GM06990 (cell line): ENCODE results near the gene TNFRSF8.
"Not testable (repeated sequence)": the region's sequence is repeated elsewhere in the genome, so short reads cannot be mapped to it uniquely, and the experiment has no call there.

Experiments
- DNase-seq: peaks from one replicate; pipeline ENCODE4 v3.0.0-alpha.2; 2011; ENCODE audit not compliant: insufficient read length; ENCODE audit errors: extremely low read depth
- H3K27me3 ChIP-seq: replicated peaks from 2 replicates; pipeline ENCODE4 v1.6.0; 2011; ENCODE audit warnings: low read length; ENCODE audit not compliant: control insufficient read depth, insufficient read depth
- H3K36me3 ChIP-seq: 2 replicates; pipeline ENCODE4 v1.5.1; 2011; ENCODE audit warnings: low read length; ENCODE audit not compliant: control insufficient read depth, insufficient read depth
- H3K4me3 ChIP-seq: replicated peaks from 2 replicates; pipeline ENCODE4 v1.5.1; 2011; ENCODE audit warnings: low read depth, mild to moderate bottlenecking, control low read depth, low read length
- TF ChIP-seq, protein P1 (sequence below): IDR thresholded peaks from 2 replicates; pipeline ENCODE4 v1.5.1; 2011; ENCODE audit warnings: low read length, control low read depth, mild to moderate bottlenecking, inconsistent platforms; ENCODE audit not compliant: insufficient read depth, poor library complexity, severe bottlenecking

Gene TNFRSF8

DNA sequence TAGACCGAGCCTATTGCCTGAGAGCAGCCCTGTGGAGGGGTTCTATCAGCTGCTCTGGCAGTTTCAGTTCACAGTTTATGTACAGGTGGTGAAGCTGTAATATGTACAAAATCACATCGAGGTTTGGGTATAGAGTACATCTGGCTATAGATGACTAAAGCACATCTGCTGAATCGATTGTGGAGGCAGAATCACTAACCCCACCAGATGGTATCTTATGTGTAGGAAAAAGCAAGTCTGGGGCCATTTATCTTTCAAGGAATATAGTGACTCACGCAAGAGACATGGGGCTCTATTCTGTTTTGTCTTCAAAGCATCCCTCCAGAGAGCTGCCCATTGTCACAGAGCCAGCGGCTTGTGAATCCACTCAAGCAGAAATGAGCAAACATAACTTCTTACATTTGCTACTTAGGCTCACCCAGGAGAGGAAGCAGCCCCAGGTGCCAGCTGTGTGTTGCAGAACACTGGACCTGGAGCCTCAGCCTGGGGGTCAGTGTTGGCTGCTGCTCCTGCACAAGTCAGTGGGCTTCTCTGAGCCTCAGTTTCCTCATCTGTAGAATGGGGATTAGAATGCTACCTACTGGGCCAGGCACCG lies 22.5 kb upstream of the TNFRSF8 start:
- no peaks in the 10 kb centered on the region for H3K36me3 ChIP-seq
- peak; percentile 73 for DNase-seq
- H3K4me3 ChIP-seq, result no peak overlapping the region
- H3K27me3 ChIP-seq, result no peaks in the 10 kb centered on the region
- TF ChIP-seq, protein P1, sequence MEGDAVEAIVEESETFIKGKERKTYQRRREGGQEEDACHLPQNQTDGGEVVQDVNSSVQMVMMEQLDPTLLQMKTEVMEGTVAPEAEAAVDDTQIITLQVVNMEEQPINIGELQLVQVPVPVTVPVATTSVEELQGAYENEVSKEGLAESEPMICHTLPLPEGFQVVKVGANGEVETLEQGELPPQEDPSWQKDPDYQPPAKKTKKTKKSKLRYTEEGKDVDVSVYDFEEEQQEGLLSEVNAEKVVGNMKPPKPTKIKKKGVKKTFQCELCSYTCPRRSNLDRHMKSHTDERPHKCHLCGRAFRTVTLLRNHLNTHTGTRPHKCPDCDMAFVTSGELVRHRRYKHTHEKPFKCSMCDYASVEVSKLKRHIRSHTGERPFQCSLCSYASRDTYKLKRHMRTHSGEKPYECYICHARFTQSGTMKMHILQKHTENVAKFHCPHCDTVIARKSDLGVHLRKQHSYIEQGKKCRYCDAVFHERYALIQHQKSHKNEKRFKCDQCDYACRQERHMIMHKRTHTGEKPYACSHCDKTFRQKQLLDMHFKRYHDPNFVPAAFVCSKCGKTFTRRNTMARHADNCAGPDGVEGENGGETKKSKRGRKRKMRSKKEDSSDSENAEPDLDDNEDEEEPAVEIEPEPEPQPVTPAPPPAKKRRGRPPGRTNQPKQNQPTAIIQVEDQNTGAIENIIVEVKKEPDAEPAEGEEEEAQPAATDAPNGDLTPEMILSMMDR, result no peak

DNA sequence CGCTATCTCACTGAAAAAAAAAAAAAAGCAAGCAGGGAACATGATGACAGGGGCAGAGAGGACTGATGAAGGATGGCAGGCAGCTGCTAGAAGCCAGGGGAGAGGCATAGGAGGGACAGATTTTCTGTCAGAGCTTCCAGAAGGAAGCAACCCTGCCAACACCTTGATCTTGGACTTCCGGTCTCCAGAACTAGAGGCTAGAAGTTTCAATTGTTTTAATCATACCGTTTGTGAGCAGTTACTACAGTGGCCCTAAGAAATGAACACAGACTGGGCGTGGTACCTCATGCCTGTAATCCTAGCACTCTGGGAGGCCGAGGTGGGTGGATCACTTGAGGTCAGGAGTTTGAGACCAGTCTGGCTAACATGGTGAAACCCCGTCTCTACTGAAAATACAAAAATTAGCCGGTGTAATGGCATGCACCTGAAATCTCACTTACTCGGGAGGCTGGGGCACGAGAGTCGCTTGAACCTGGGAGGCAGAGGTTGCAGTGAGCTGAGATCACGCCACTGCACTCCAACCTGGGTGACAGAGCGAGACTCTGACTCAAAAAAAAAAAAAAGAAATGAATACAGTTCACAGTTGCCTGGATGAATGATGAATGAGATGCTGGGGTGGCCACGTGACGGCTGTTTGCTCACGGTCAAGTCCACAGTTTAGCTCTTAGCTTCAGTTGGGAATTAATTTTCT lies 18.8 kb upstream of the TNFRSF8 start:
- H3K4me3 ChIP-seq, H3K36me3 ChIP-seq, H3K27me3 ChIP-seq: not testable (repeated sequence)
- DNase-seq, result peak; percentile 66

DNA sequence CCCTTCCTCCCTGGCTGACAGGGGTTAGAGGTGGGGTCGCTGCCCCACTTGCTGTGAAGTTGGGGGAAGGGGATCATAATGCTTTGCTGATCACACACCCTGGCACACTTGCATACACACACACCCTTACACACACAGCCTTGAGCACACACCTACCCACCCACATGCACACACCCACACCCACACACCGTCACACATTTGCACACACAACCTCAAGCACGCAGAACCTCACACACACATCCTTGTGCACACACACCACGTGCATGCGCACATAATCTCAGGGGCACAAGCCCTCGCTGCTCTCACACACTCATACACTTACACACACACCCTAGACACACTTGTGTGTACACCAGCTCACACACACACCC lies 16.4 kb upstream of the TNFRSF8 start:
- TF ChIP-seq, protein P1, result no peak
- no peak overlapping the region for H3K4me3 ChIP-seq
- DNase-seq, result no peak
- H3K36me3 ChIP-seq, result no peaks in the 10 kb centered on the region
- H3K27me3 ChIP-seq, result no peaks in the 10 kb centered on the region

DNA sequence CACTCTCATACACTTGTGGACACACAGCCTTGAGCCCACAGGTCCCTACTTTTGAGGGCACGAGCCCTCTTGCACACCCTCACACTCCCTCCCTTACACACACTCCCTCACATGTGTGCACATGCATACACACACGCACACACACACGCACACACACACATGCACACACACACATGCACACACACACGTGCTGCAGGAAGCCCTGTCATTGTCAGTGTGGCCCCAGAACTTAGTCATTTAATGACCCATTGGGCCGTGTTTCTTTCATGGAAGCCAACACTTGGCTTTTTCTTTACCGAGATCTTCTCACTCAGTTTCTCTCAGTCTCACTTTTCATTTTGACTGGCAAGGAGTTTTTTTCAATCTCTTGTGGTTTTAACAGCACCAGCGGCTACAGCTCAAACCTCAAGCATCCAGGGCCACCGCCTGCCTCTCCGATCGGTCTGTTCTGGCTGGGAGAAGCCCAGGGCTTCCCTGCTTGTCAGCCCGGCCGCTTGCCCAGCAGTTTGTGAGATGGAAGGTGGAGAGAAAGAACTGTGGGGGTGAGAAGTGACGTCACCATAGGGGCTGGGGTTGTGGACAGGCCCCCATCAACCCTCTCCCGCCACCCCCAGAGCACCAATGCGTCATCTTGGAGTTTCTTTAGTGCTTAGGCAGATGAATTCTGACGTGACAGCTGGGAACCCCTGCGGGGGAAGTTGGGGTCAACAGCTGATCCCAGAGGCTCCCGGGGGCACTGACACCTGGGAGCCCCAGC lies 15.8 kb upstream of the TNFRSF8 start:
- peak; percentile 87 for DNase-seq
- Histone ChIP-seq H3K27me3 (no peaks in the 10 kb centered on the region), H3K4me3 (peak overlapping the region; percentile 21), H3K36me3 (no peaks in the 10 kb centered on the region)
- TF ChIP-seq, protein P1, result no peak

DNA sequence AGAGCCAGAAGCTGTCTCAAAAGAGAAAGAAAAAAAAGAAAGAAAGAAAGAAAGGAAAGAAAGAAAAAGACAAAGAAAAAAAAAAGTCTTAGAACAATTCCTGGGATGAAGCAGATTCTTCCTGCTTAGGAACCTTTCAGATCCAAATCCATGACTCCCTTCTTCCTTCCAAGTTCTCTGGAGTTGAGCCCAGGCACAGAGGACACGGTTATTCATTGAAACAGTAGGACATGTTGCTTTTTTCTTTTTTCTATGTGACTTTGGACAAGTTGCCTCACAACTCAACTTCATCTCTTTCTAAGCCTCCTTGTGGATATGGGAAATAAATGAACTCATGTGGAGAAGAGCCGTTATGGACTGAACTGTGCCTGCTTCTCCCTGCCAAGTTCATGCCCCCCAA lies 14.7 kb upstream of the TNFRSF8 start:
- Histone ChIP-seq H3K27me3 (no peaks in the 10 kb centered on the region), H3K4me3 (no peak overlapping the region), H3K36me3 (no peaks in the 10 kb centered on the region)
- TF ChIP-seq, protein P1, result no peak
- no peak for DNase-seq

DNA sequence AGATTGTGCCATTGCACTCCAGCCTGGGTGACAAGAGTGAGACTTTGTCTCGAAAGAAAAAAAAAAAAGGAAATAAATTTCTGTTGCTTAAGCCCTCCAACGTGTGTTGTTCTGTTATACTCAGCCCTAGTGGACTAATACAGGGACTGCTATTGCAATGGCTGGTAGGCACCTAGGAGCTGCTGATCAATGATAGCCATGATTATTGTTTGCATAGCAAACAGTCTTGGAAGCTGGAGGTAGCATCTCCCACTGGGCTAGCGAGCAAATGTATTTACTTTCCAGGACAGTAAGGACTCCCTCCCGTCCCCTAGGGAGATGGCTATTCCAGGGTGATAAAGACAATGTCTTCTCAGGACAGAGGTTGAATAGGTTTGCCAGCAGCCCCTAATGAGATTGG lies 13.5 kb upstream of the TNFRSF8 start:
- TF ChIP-seq, protein P1, result peak; percentile 20
- Histone ChIP-seq H3K4me3 (no peak overlapping the region), H3K36me3 (no peaks in the 10 kb centered on the region), H3K27me3 (no peaks in the 10 kb centered on the region)
- no peak for DNase-seq
